Tibial nerve (tissue), 4 donors: ENCODE results near the gene NTNG1.

Source experiments
- CTCF ChIP-seq, 5 experiments: fragments of 200-600 bp in 3 of 5; fragments of 450-650 bp in 2 of 5; sonication (generic) in 3 of 5; IDR thresholded peaks; one replicate each; pipeline ENCODE4 v1.5.1; 2016 to 2019; ENCODE audit warnings: antibody characterized with exemption in 5 of 5, mild to moderate bottlenecking in 3 of 5, moderate library complexity in 2 of 5
- EP300 ChIP-seq, 2 donors: sonication (generic); formaldehyde crosslinking; IDR thresholded peaks; one replicate each; pipeline ENCODE4 v1.6.1; 2017; ENCODE audit warnings: antibody characterized with exemption in 2 of 2, mild to moderate bottlenecking in 1 of 2

- TF ChIP-seq EP300 (IDR thresholded peaks at IDR 0.05), result no peak
- TF ChIP-seq CTCF (IDR thresholded peaks at IDR 0.05), result no peak
These were observed 369.5 kb downstream of the NTNG1 start for GRCh38 chr1:107510347-107510746.
